MCF 10A (cell line): ENCODE measurements around the gene FBRS. TPM values are rescaled to one million over a fixed set of nuclear protein-coding genes. Genes with fewer than 3 reads are reported as not detected.
A peak's percentile ranks its signal among the peaks of the same experiment; 100 is the strongest.

ENCODE experiments used
- Bru-seq: library from RNA; stranded (reverse); fragments of 400-500 nt; gene quantifications from one replicate; lab custom pipeline; 2021; lab: Mats Ljungman, UMichigan
- BruChase-seq, 2 experiments: library from RNA; stranded (reverse); fragments of 400-500 nt; gene quantifications; one replicate each; lab custom pipeline; 2021; lab: Mats Ljungman, UMichigan
- BruUV-seq: library from RNA; stranded (reverse); fragments of 400-500 nt; replicated peaks from 2 replicates; lab custom pipeline; 2021; lab: Mats Ljungman, UMichigan
- CTCF ChIA-PET: fragments of 300-600 bp; sonication (Branson Sonifier 250); formaldehyde crosslinking; extraction: SDS; loops from one replicate; lab custom pipeline; 2021; ENCODE audit warnings: antibody characterized with exemption, inconsistent platforms; lab: Yijun Ruan, JAX
- POLR2A ChIA-PET: fragments of 300-600, 350-650 bp; sonication (Branson Sonifier 250); formaldehyde crosslinking; extraction: SDS; loops from one replicate; lab custom pipeline; 2020; ENCODE audit warnings: antibody characterized with exemption, inconsistent platforms; lab: Yijun Ruan, JAX
- DNase-seq: peaks from one replicate; pipeline ENCODE4 v3.0.0-alpha.2; 2018; ENCODE audit not compliant: unreplicated experiment
- H3K27ac Mint-ChIP-seq: one replicate; pipeline ENCODE4 v1.8.0; 2022; ENCODE audit warnings: mild to moderate bottlenecking, low read depth, mixed read lengths; ENCODE audit not compliant: unreplicated experiment
- H3K27me3 Mint-ChIP-seq: one replicate; pipeline ENCODE4 v1.8.0; 2022; ENCODE audit warnings: mixed read lengths; ENCODE audit not compliant: insufficient read depth, unreplicated experiment
- H3K36me3 Mint-ChIP-seq: one replicate; pipeline ENCODE4 v1.8.0; 2022; ENCODE audit warnings: mild to moderate bottlenecking, moderate library complexity, mixed read lengths; ENCODE audit not compliant: insufficient read depth, unreplicated experiment
- H3K4me1 Mint-ChIP-seq: one replicate; pipeline ENCODE4 v1.8.0; 2022; ENCODE audit warnings: mixed read lengths; ENCODE audit not compliant: insufficient read depth, unreplicated experiment
- H3K4me3 Mint-ChIP-seq: one replicate; pipeline ENCODE4 v1.8.0; 2022; ENCODE audit warnings: mild to moderate bottlenecking, moderate library complexity, mixed read lengths; ENCODE audit not compliant: unreplicated experiment
- H3K9me3 Mint-ChIP-seq: one replicate; pipeline ENCODE4 v1.8.0; 2022; ENCODE audit warnings: mixed read lengths; ENCODE audit not compliant: unreplicated experiment
- intact Hi-C: fragments of 100-400 bp; cut with micrococcal nuclease; formaldehyde crosslinking; loops from 2 replicates; pipeline ENCODE4 v1.14.1; 2022
- long read RNA-seq: library from polyadenylated mRNA; stranded (forward); transcript quantifications from one replicate; pipeline ENCODE4 v2.0.0, GENCODE V29; 2022
- total RNA-seq: library from RNA; stranded (reverse); gene quantifications from 2 replicates; pipeline ENCODE4 v1.2.3, GENCODE V29; 2022
- TF ChIP-seq, protein P1 (sequence below): fragments of 200-600 bp; IDR thresholded peaks from one replicate; pipeline ENCODE4 v1.8.0; 2022; ENCODE audit warnings: antibody characterized with exemption, mild to moderate bottlenecking; ENCODE audit not compliant: unreplicated experiment

FBRS gene
- 69.1 and 80.8 TPM in 2 replicates for total RNA-seq
- percentile 77 among the genes with signal in this experiment for Bru-seq, nascent RNA
- BruChase-seq, experiment 1, labeled RNA remaining after a 6-hour chase: percentile 92 among the genes with signal in this experiment
- BruChase-seq, experiment 2, labeled RNA remaining after a 2-hour chase: percentile 88 among the genes with signal in this experiment
- long read RNA-seq, full-length matches to known transcripts: 18 of 57 reads
- long read RNA-seq, partial matches to known transcripts: 33 of 57 reads
- long read RNA-seq, other reads (novel, unspliced or antisense): 6 of 57 reads

DNA sequence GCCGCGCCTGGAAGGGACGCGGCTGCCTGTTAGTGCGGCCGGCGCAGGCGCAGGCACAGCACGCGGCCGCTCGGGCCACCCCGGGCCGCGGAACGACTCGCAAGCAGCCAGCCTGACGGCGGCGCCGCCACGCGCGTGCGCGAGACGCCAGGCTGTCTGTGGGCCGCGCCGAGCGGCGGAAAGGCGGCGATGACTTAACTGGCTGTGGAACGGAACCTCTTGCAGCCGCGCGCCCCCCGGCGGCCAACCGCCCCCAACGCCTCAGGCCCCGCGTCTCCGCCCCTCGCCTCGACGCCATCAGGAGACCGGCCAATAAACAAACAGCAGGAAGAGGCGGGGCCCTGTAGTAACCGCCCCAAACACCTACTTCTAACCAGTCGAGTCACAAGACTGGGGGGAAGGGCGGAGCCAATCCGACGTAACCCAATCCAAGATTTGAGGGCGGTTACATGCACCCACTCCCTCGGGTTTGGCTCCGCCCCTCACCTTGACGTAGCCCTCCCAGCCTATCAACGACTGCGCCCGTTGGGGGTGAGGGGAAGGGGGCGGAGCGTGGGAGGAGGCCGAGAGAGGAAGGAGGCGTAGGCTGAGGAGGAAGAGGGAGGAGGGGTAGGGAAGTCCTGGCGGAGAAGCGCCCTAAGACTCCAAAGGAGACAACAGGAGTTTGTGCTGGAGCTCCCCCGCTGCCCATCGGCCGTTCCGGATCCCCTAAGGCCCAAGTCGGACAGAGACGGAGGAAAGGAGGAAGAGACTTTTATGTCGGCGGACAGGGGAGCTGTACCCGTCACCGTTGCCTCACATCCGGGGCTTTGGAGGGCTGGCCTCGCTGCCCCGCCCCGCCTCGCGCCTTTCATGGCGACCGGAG lies at the start of gene FBRS:
TSS of gene FBRS (plus strand) at position 566 of the 865 bp plus-strand sequence. CDS start 1,088 bp downstream, outside the sequence.
- TSS peak; percentile 53 for BruUV-seq
- peak within 1 kb of the TSS; percentile 100 for H3K27ac Mint-ChIP-seq
- H3K27me3 Mint-ChIP-seq: no peaks in the 10 kb centered on the region
- no peaks in the 10 kb centered on the region for H3K9me3 Mint-ChIP-seq
- ChIA-PET POLR2A (interaction anchor here (0.7 to 3.9 kb wide), 34 partner anchors 8 to 1741 kb away, joined by 3 to 22 read pairs (median 5); partner anchors contain the start of genes ALDOA, CD2BP2, DCTPP1 and MAZ), CTCF (interaction anchor here (0.6 to 2.1 kb wide), 10 partner anchors 10 to 112 kb away, joined by 3 to 14 read pairs (median 4); no protein-coding TSS in a partner anchor)
- peaks cover 72% of the 10 kb centered on the region for H3K36me3 Mint-ChIP-seq
- TF ChIP-seq, protein P1, sequence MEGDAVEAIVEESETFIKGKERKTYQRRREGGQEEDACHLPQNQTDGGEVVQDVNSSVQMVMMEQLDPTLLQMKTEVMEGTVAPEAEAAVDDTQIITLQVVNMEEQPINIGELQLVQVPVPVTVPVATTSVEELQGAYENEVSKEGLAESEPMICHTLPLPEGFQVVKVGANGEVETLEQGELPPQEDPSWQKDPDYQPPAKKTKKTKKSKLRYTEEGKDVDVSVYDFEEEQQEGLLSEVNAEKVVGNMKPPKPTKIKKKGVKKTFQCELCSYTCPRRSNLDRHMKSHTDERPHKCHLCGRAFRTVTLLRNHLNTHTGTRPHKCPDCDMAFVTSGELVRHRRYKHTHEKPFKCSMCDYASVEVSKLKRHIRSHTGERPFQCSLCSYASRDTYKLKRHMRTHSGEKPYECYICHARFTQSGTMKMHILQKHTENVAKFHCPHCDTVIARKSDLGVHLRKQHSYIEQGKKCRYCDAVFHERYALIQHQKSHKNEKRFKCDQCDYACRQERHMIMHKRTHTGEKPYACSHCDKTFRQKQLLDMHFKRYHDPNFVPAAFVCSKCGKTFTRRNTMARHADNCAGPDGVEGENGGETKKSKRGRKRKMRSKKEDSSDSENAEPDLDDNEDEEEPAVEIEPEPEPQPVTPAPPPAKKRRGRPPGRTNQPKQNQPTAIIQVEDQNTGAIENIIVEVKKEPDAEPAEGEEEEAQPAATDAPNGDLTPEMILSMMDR: peak; percentile 57
- peaks cover 21% of the 10 kb centered on the region for H3K4me1 Mint-ChIP-seq
- intact Hi-C loops: loop anchor here (1.0 kb wide), 1 partner anchor 40 kb away; no protein-coding TSS in a partner anchor
- H3K4me3 Mint-ChIP-seq: peak within 1 kb of the TSS; percentile 93
- DNase-seq: peak; percentile 100

DNA sequence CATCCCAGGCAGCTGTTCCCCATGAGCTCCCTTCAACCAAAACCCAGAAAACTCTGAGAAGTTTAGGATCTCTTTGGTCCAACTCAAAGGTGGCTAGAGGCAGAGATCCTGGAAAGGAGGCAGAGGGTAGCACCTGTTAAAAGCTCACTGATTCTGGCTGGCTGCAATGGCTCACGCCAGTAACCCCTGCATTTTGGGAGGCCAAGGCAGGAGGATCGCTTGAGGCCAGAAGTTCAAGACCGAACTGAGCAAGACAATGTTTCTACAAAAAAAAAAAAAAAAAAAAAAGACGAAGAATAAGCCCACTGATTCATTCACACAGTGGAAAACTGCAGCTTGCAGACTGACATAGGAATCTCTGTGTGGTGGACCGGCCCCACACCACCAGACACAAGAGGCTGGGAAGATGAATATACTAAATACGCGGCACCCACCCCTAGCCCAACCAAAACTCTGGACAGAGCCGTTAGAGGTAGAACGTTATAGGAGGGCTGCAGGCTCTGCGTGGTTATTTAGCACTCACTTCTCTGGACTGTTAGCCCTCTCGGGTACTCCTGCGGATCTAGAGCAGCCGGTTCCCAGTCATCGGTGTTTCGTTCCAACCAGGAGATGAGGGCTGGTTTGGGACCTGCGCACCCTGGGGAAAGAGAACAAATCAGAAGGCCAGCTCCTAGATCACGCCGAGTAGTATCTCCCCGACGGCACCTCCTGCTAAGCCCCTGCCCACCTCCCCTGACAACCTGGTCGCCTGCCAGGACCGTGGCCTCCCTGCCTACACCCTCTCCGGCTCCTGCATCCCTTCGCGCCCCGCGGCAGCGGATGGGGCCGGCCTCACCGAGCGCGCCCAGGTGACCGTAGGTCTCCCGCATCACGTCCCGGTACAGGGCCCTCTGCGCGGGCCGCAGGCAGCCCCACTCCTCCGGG lies 49.0 kb upstream of the FBRS start:
- peak; percentile 45 for DNase-seq
- Mint-ChIP-seq H3K4me3 (peak overlapping the region; percentile 80), H3K27me3 (no peaks in the 10 kb centered on the region), H3K36me3 (peaks cover 44% of the 10 kb centered on the region), H3K27ac (peak overlapping the region; percentile 92), H3K9me3 (no peaks in the 10 kb centered on the region), H3K4me1 (no peaks in the 10 kb centered on the region)
- TF ChIP-seq, protein P1: no peak
- BruUV-seq: no TSS peak
- ChIA-PET CTCF (interaction anchor here (0.6 to 2.3 kb wide), 9 partner anchors 11 to 200 kb away, joined by 3 to 12 read pairs (median 3); partner anchors contain the start of gene DCTPP1), POLR2A (interaction anchor here (0.7 to 3.0 kb wide), 14 partner anchors 10 to 202 kb away, joined by 3 to 12 read pairs (median 5); partner anchors contain the start of genes ZNF688, ZNF747, ZNF764 and ZNF771)
- intact Hi-C loops: no loop called here

DNA sequence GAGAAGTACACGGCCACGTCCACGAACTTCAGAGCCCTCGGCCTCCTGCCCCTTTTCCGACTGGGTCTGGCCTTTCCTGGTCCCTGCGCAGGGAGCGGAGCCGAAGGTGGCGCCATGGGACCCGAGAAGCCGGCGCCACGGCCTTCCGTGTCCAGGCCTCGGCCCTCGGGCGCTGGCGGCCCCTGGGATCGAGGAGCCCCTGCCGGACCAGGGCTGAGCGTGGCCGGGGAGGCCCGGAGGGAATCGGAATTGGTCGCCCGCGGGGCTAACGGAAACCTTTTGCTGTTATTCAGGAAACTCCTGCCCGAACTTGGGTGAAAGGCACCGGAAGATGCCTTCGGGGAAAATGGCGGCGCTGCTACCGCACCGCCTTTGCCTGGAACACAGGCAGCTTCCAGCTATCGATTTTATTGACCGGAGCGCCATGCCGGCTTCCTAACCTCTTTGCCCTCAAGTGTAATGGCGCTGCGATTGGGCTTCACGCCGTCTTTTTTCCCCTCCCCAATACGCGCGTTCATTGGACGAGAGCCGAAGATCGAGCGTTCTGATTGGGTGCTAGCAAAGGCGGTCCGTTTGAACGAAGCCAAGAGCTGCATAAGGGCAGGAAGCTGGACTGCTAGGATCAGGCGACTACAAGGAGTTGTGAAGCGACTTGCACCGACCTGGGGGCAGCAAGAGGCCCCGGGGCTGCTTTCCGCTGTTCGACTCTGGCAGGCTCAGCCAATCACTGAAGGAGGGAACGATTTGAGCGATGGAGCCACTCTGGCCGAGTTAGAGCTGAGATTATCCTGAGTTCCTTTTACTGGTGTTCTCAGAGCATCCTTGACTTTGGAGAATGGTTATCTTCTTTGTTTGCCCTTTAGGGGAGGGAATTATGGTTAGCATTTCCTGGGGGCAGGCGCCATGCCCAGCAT lies 48.0 kb upstream of the FBRS start, which contains the start of gene ZNF689:
TSS of gene ZNF689 (minus strand) at position 464 of the 914 bp plus-strand sequence. CDS start at position 116, 348 bp downstream.
- Mint-ChIP-seq H3K27ac (peak within 1 kb of the TSS; percentile 92), H3K27me3 (no peaks in the 10 kb centered on the region), H3K9me3 (no peaks in the 10 kb centered on the region), H3K4me3 (peak within 1 kb of the TSS; percentile 80), H3K4me1 (no peaks in the 10 kb centered on the region), H3K36me3 (peaks cover 39% of the 10 kb centered on the region)
- DNase-seq: peak; percentile 98
- TSS peak; percentile 66 for BruUV-seq
- POLR2A ChIA-PET: interaction anchor here (0.6 to 3.0 kb wide), 24 partner anchors 9 to 652 kb away, joined by 3 to 12 read pairs (median 5); partner anchors contain the start of genes DCTPP1, PHKG2, ZNF688 and ZNF747
- TF ChIP-seq, protein P1: no peak
- intact Hi-C loops: no loop called here
- CTCF ChIA-PET: interaction anchor here (0.6 to 1.0 kb wide), 5 partner anchors 12 to 180 kb away, joined by 3 to 5 read pairs (median 4); partner anchors contain the start of gene DCTPP1
